MM.1S (cell line): ENCODE results near the gene RBMS3.

ENCODE experiments used
- DNase-seq: peaks from one replicate; pipeline ENCODE4 v3.0.0-alpha.2; 2015
- H2AFZ ChIP-seq: fragments of 300-600 bp; sonication (generic); 2 replicates; pipeline ENCODE4 v1.6.0; 2016; ENCODE audit warnings: antibody characterized with exemption, low read length
- H3F3A ChIP-seq: fragments of 300-600 bp; sonication (generic); 2 replicates; pipeline ENCODE4 v1.6.1; 2016; ENCODE audit warnings: mild to moderate bottlenecking, antibody characterized with exemption, low read length, moderate library complexity, mixed read lengths; ENCODE audit not compliant: insufficient read depth
- H3K27ac ChIP-seq: fragments of 300-600 bp; sonication (generic); 2 replicates; pipeline ENCODE4 v1.5.1; 2016; ENCODE audit warnings: mild to moderate bottlenecking, low read length
- H3K27me3 ChIP-seq: fragments of 300-600 bp; sonication (generic); replicated peaks from 2 replicates; pipeline ENCODE4 v1.6.0; 2016; ENCODE audit warnings: low read length; ENCODE audit not compliant: insufficient read depth
- H3K36me3 ChIP-seq: fragments of 300-600 bp; sonication (generic); replicated peaks from 2 replicates; pipeline ENCODE4 v1.6.1; 2016; ENCODE audit warnings: mild to moderate bottlenecking, low read length, mixed read lengths; ENCODE audit not compliant: insufficient read depth
- H3K4me1 ChIP-seq: fragments of 300-600 bp; sonication (generic); 2 replicates; pipeline ENCODE4 v1.6.1; 2016; ENCODE audit warnings: low read length, mixed read lengths
- H3K4me2 ChIP-seq: fragments of 300-600 bp; sonication (generic); 2 replicates; pipeline ENCODE4 v1.6.0; 2016; ENCODE audit warnings: low read depth, low read length
- H3K4me3 ChIP-seq: fragments of 300-600 bp; sonication (generic); 2 replicates; pipeline ENCODE4 v1.5.1; 2016; ENCODE audit warnings: low read length, mixed read lengths
- H3K79me2 ChIP-seq: fragments of 300-600 bp; sonication (generic); 2 replicates; pipeline ENCODE4 v1.6.1; 2016; ENCODE audit warnings: mixed run types, low read length, mixed read lengths
- H3K9ac ChIP-seq: fragments of 300-600 bp; sonication (generic); 2 replicates; pipeline ENCODE4 v1.6.1; 2016; ENCODE audit warnings: low read length, mixed read lengths
- H3K9me2 ChIP-seq: fragments of 300-600 bp; sonication (generic); replicated peaks from 2 replicates; pipeline ENCODE4 v1.6.1; 2016; ENCODE audit warnings: mild to moderate bottlenecking, low read length, mixed read lengths; ENCODE audit not compliant: insufficient read depth
- H3K9me3 ChIP-seq: fragments of 300-600 bp; sonication (generic); replicated peaks from 2 replicates; pipeline ENCODE4 v1.6.1; 2016; ENCODE audit warnings: mild to moderate bottlenecking, low read length, mixed read lengths; ENCODE audit not compliant: insufficient read depth
- H4K20me1 ChIP-seq: fragments of 300-600 bp; sonication (generic); 2 replicates; pipeline ENCODE4 v1.6.1; 2016; ENCODE audit warnings: mild to moderate bottlenecking, low read length, moderate library complexity, mixed read lengths; ENCODE audit not compliant: insufficient read depth
- CTCF ChIP-seq: fragments of 300-600 bp; sonication (generic); IDR thresholded peaks from 2 replicates; pipeline ENCODE4 v1.5.1; 2016; ENCODE audit warnings: antibody characterized with exemption, low read length, mixed read lengths
- EZH2 ChIP-seq: fragments of 300-600 bp; sonication (generic); optimal IDR thresholded peaks from 2 replicates; pipeline ENCODE3; 2017; ENCODE audit warnings: low read depth, mild to moderate bottlenecking, antibody characterized with exemption, low read length, mixed read lengths
- EZH2phosphoT487 ChIP-seq: fragments of 300-600 bp; sonication (generic); IDR thresholded peaks from 2 replicates; pipeline ENCODE4 v1.6.1; 2018; ENCODE audit warnings: antibody characterized with exemption, low read length

Gene RBMS3

GRCh38 chr3:29751647-29752314 lies 470.9 kb downstream of the RBMS3 start:
- H3K27ac ChIP-seq, result no peak overlapping the region
- no peak for DNase-seq
- H3K4me2 ChIP-seq, result no peak overlapping the region
- H3K4me3 ChIP-seq, result no peak overlapping the region
- H3K9me3 ChIP-seq, result no peaks in the 10 kb centered on the region
- H3K4me1 ChIP-seq, result 0 out of 2 replicates have a peak, but pooled peaks cover under 1% of the 10 kb centered on the region
- H3K79me2 ChIP-seq, result no peaks in the 10 kb centered on the region
- H3F3A ChIP-seq, result no peaks in the 10 kb centered on the region
- no peaks in the 10 kb centered on the region for H4K20me1 ChIP-seq
- no peak overlapping the region for H2AFZ ChIP-seq
- H3K27me3 ChIP-seq, result no peaks in the 10 kb centered on the region
- no peak overlapping the region for H3K9ac ChIP-seq
- H3K9me2 ChIP-seq, result no peaks in the 10 kb centered on the region
- H3K36me3 ChIP-seq, result no peaks in the 10 kb centered on the region
- TF ChIP-seq CTCF (no peak), EZH2phosphoT487 (no peak), EZH2 (no peak)

GRCh38 chr3:29754346-29754745 lies 473.5 kb downstream of the RBMS3 start:
- Histone ChIP-seq H3K4me1 (0 out of 2 replicates have a peak, but pooled peaks cover 7% of the 10 kb centered on the region), H3K27me3 (no peaks in the 10 kb centered on the region), H3K4me2 (no peak overlapping the region), H3K9me3 (no peaks in the 10 kb centered on the region), H3F3A (no peaks in the 10 kb centered on the region), H3K27ac (no peak overlapping the region), H3K9me2 (no peaks in the 10 kb centered on the region), H3K36me3 (no peaks in the 10 kb centered on the region), H3K79me2 (no peaks in the 10 kb centered on the region), H3K4me3 (no peak overlapping the region), H2AFZ (no peak overlapping the region), H4K20me1 (no peaks in the 10 kb centered on the region), H3K9ac (no peak overlapping the region)
- DNase-seq, result no peak
- TF ChIP-seq CTCF (no peak), EZH2phosphoT487 (no peak), EZH2 (no peak)

- H4K20me1 ChIP-seq, result no peaks in the 10 kb centered on the region
- H3K79me2 ChIP-seq, result no peaks in the 10 kb centered on the region
- H3K4me3 ChIP-seq, result no peak overlapping the region
- H3K36me3 ChIP-seq, result no peaks in the 10 kb centered on the region
- H3K4me2 ChIP-seq, result no peak overlapping the region
- H3K27ac ChIP-seq, result no peak overlapping the region
- no peaks in the 10 kb centered on the region for H3K9me3 ChIP-seq
- 0 out of 2 replicates have a peak, but pooled peaks cover 7% of the 10 kb centered on the region for H3K4me1 ChIP-seq
- TF ChIP-seq EZH2 (no peak), CTCF (no peak), EZH2phosphoT487 (no peak)
- H3K27me3 ChIP-seq, result no peaks in the 10 kb centered on the region
- no peak for DNase-seq
- no peaks in the 10 kb centered on the region for H3F3A ChIP-seq
- H3K9me2 ChIP-seq, result no peaks in the 10 kb centered on the region
- no peak overlapping the region for H3K9ac ChIP-seq
- H2AFZ ChIP-seq, result no peak overlapping the region
Measured at GRCh38 chr3:29755416-29755815, 474.5 kb downstream of the RBMS3 start.
